HEK293 (cell line): ENCODE measurements around the gene ATCAY.

Experiments used
- BCL11A ChIP-seq: fragments of 450-650 bp; formaldehyde crosslinking; IDR thresholded peaks from 2 replicates; pipeline ENCODE4 v1.5.1; 2016; ENCODE audit warnings: low read depth, missing biosample characterization, missing genetic modification characterization
- GFI1B ChIP-seq: fragments of 450-650 bp; formaldehyde crosslinking; IDR thresholded peaks from 2 replicates; pipeline ENCODE4 v1.5.1; 2016; ENCODE audit warnings: missing biosample characterization, missing genetic modification characterization
- GLI4 ChIP-seq: fragments of 450-650 bp; formaldehyde crosslinking; IDR thresholded peaks from 2 replicates; pipeline ENCODE4 v1.5.1; 2016; ENCODE audit warnings: missing biosample characterization, missing genetic modification characterization
- IKZF3 ChIP-seq: fragments of 450-650 bp; IDR thresholded peaks from 2 replicates; pipeline ENCODE4 v1.5.0; 2018; ENCODE audit warnings: missing biosample characterization, mild to moderate bottlenecking, missing genetic modification characterization, moderate library complexity
- KLF16 ChIP-seq: fragments of 450-650 bp; formaldehyde crosslinking; IDR thresholded peaks from 2 replicates; pipeline ENCODE4 v1.5.1; 2017; ENCODE audit warnings: missing biosample characterization, missing genetic modification characterization
- KLF7 ChIP-seq: fragments of 450-650 bp; formaldehyde crosslinking; IDR thresholded peaks from 2 replicates; pipeline ENCODE4 v1.5.1; 2016; ENCODE audit warnings: missing biosample characterization, missing genetic modification characterization, borderline replicate concordance
- MYNN ChIP-seq: fragments of 450-650 bp; formaldehyde crosslinking; IDR thresholded peaks from 2 replicates; pipeline ENCODE4 v1.5.1; 2016; ENCODE audit warnings: missing biosample characterization, missing genetic modification characterization, borderline replicate concordance
- SP2 ChIP-seq: fragments of 450-650 bp; formaldehyde crosslinking; IDR thresholded peaks from 2 replicates; pipeline ENCODE4 v1.5.1; 2016; ENCODE audit warnings: missing biosample characterization, missing genetic modification characterization
- WT1 ChIP-seq: fragments of 450-650 bp; formaldehyde crosslinking; IDR thresholded peaks from 2 replicates; pipeline ENCODE4 v1.5.1; 2016; ENCODE audit warnings: missing biosample characterization, missing genetic modification characterization
- YY2 ChIP-seq: fragments of 450-650 bp; formaldehyde crosslinking; IDR thresholded peaks from 2 replicates; pipeline ENCODE4 v1.5.1; 2016; ENCODE audit warnings: missing biosample characterization, missing genetic modification characterization
- ZBTB1 ChIP-seq: fragments of 450-650 bp; formaldehyde crosslinking; IDR thresholded peaks from 2 replicates; pipeline ENCODE4 v1.5.1; 2016; ENCODE audit warnings: missing biosample characterization, missing genetic modification characterization
- ZEB2 ChIP-seq: fragments of 450-650 bp; formaldehyde crosslinking; IDR thresholded peaks from 2 replicates; pipeline ENCODE4 v1.5.1; 2016; ENCODE audit warnings: missing biosample characterization, missing genetic modification characterization
- ZIC2 ChIP-seq: fragments of 450-650 bp; formaldehyde crosslinking; IDR thresholded peaks from 2 replicates; pipeline ENCODE4 v1.5.1; 2016; ENCODE audit warnings: missing biosample characterization, missing genetic modification characterization
- ZNF114 ChIP-seq: fragments of 450-650 bp; formaldehyde crosslinking; IDR thresholded peaks from 2 replicates; pipeline ENCODE4 v1.5.0; 2017; ENCODE audit warnings: missing biosample characterization, missing genetic modification characterization
- ZNF2 ChIP-seq: fragments of 450-650 bp; formaldehyde crosslinking; IDR thresholded peaks from 2 replicates; pipeline ENCODE4 v1.5.1; 2016; ENCODE audit warnings: missing biosample characterization, missing genetic modification characterization
- ZNF211 ChIP-seq: fragments of 450-650 bp; formaldehyde crosslinking; IDR thresholded peaks from 2 replicates; pipeline ENCODE4 v1.5.1; 2016; ENCODE audit warnings: low read depth, missing biosample characterization, missing genetic modification characterization
- ZNF23 ChIP-seq: fragments of 450-650 bp; formaldehyde crosslinking; IDR thresholded peaks from 2 replicates; pipeline ENCODE4 v1.5.1; 2016; ENCODE audit warnings: missing biosample characterization, missing genetic modification characterization, borderline replicate concordance
- ZNF266 ChIP-seq: fragments of 450-650 bp; formaldehyde crosslinking; IDR thresholded peaks from 2 replicates; pipeline ENCODE4 v1.5.1; 2016; ENCODE audit warnings: missing biosample characterization, missing genetic modification characterization, low read depth
- ZNF292 ChIP-seq: fragments of 450-650 bp; formaldehyde crosslinking; IDR thresholded peaks from 2 replicates; pipeline ENCODE4 v1.5.1; 2016; ENCODE audit warnings: low read depth, missing biosample characterization, missing genetic modification characterization, borderline replicate concordance
- ZNF324 ChIP-seq: fragments of 450-650 bp; formaldehyde crosslinking; IDR thresholded peaks from 2 replicates; pipeline ENCODE4 v1.5.1; 2016; ENCODE audit warnings: missing biosample characterization, missing genetic modification characterization
- ZNF37A ChIP-seq: fragments of 450-650 bp; IDR thresholded peaks from 2 replicates; pipeline ENCODE4 v1.5.1; 2018; ENCODE audit warnings: missing biosample characterization, missing genetic modification characterization
- ZNF423 ChIP-seq: fragments of 450-650 bp; formaldehyde crosslinking; IDR thresholded peaks from 2 replicates; pipeline ENCODE4 v1.5.1; 2016; ENCODE audit warnings: missing biosample characterization, missing genetic modification characterization
- ZNF48 ChIP-seq: fragments of 450-650 bp; formaldehyde crosslinking; IDR thresholded peaks from 2 replicates; pipeline ENCODE4 v1.5.1; 2016; ENCODE audit warnings: missing biosample characterization, missing genetic modification characterization
- ZNF501 ChIP-seq: fragments of 450-650 bp; formaldehyde crosslinking; IDR thresholded peaks from 2 replicates; pipeline ENCODE4 v1.5.1; 2016; ENCODE audit warnings: missing biosample characterization, missing genetic modification characterization
- ZNF544 ChIP-seq: fragments of 450-650 bp; formaldehyde crosslinking; IDR thresholded peaks from 2 replicates; pipeline ENCODE4 v1.5.0; 2017; ENCODE audit warnings: missing biosample characterization, missing genetic modification characterization
- ZNF560 ChIP-seq: fragments of 450-650 bp; formaldehyde crosslinking; IDR thresholded peaks from 2 replicates; pipeline ENCODE4 v1.5.1; 2017; ENCODE audit warnings: missing biosample characterization, missing genetic modification characterization, borderline replicate concordance
- ZNF623 ChIP-seq: fragments of 450-650 bp; formaldehyde crosslinking; IDR thresholded peaks from 2 replicates; pipeline ENCODE4 v1.5.1; 2016; ENCODE audit warnings: missing biosample characterization, missing genetic modification characterization
- ZNF626 ChIP-seq: fragments of 450-650 bp; sonication (Bioruptor Pico); formaldehyde crosslinking; IDR thresholded peaks from 2 replicates; pipeline ENCODE4 v1.5.1; 2018; ENCODE audit warnings: missing biosample characterization, missing genetic modification characterization, inconsistent platforms
- ZNF629 ChIP-seq: fragments of 450-650 bp; formaldehyde crosslinking; IDR thresholded peaks from 2 replicates; pipeline ENCODE4 v1.5.1; 2017; ENCODE audit warnings: missing biosample characterization, missing genetic modification characterization
- ZNF776 ChIP-seq: fragments of 450-650 bp; formaldehyde crosslinking; IDR thresholded peaks from 2 replicates; pipeline ENCODE4 v1.5.0; 2017; ENCODE audit warnings: missing biosample characterization, missing genetic modification characterization, borderline replicate concordance
- ZNF785 ChIP-seq: fragments of 450-650 bp; formaldehyde crosslinking; IDR thresholded peaks from 2 replicates; pipeline ENCODE4 v1.5.1; 2016; ENCODE audit warnings: missing biosample characterization, missing genetic modification characterization
- TF ChIP-seq, protein P1 (sequence below): fragments of 450-650 bp; formaldehyde crosslinking; IDR thresholded peaks from 2 replicates; pipeline ENCODE4 v1.5.1; 2016; ENCODE audit warnings: missing biosample characterization, missing genetic modification characterization
- TF ChIP-seq, protein P2 (sequence below): fragments of 450-650 bp; formaldehyde crosslinking; IDR thresholded peaks from 2 replicates; pipeline ENCODE4 v1.5.1; 2016; ENCODE audit warnings: missing biosample characterization, missing genetic modification characterization
- TF ChIP-seq, protein P3 (sequence below): fragments of 450-650 bp; formaldehyde crosslinking; IDR thresholded peaks from 2 replicates; pipeline ENCODE4 v1.5.1; 2016; ENCODE audit warnings: missing biosample characterization, missing genetic modification characterization, borderline replicate concordance
- TF ChIP-seq, protein P4 (sequence below): fragments of 450-650 bp; formaldehyde crosslinking; IDR thresholded peaks from 2 replicates; pipeline ENCODE4 v1.5.1; 2016; ENCODE audit warnings: missing biosample characterization, missing genetic modification characterization
- TF ChIP-seq, protein P5 (sequence below): fragments of 450-650 bp; formaldehyde crosslinking; IDR thresholded peaks from 2 replicates; pipeline ENCODE4 v1.5.1; 2016; ENCODE audit warnings: missing biosample characterization, missing genetic modification characterization

The ATCAY gene

DNA sequence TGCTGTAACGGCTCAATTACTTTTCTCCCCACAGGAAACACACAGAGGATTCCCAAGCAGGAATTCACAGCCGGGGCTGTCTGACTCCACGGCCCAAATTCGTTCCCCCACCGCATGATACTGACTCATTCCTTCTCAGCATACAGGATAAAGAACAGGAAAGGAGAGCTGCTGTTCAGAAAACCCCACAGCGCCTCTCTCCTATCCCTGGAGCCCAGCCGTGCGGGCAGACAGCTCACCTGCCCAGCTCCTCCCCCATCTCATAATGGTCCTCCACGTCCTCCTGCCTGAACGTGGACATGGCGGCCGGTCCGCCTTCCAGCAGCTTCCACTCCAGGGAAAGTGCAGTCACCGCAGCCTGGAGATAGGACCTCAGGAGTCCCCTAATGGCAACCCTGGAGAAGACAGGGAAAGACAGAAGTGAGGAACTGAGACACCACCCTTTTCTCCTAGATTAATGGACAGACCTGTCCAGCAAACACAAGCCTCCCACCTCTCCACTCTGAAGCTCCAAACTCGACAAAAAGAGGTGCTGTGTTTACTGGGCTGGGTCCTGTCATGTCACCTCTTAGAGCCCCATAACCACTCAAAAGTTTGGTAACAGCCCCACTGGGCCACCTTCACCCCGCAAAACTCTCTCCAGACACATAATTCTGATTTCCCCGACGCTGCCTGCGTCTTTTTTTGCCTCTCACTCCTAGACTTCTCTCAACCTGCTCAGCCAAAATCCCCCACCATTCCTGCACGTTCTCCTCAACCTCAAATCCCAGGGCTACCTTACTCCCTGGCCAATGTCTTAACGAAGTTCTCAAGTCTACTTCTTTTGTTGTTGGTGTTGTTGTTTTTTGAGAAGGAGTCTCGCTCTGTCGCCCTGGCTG lies 89.2 kb downstream of the ATCAY start (continued):
- no peak for TF ChIP-seq WT1 (tag by site-specific recombination)
- TF ChIP-seq MYNN (tag by site-specific recombination), result no peak
- peak; percentile 30; the same call in 1 of the 2 replicates for TF ChIP-seq IKZF3 (tag by site-specific recombination)
- no peak for TF ChIP-seq ZNF560 (tag by site-specific recombination)
- TF ChIP-seq, protein P1, sequence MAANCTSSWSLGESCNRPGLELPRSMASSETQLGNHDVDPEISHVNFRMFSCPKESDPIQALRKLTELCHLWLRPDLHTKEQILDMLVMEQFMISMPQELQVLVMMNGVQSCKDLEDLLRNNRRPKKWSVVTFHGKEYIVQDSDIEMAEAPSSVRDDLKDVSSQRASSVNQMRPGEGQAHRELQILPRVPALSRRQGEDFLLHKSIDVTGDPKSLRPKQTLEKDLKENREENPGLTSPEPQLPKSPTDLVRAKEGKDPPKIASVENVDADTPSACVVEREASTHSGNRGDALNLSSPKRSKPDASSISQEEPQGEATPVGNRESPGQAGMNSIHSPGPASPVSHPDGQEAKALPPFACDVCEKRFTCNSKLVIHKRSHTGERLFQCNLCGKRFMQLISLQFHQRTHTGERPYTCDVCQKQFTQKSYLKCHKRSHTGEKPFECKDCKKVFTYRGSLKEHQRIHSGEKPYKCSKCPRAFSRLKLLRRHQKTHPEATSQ, result no peak
- TF ChIP-seq ZBTB1 (tag by site-specific recombination), result no peak
- TF ChIP-seq ZNF23, result no peak
- no peak for TF ChIP-seq ZNF629 (tag by site-specific recombination)
- no peak for TF ChIP-seq ZNF266 (tag by site-specific recombination)
- no peak for TF ChIP-seq ZNF785 (tag by site-specific recombination)
- TF ChIP-seq ZNF292, result no peak
- TF ChIP-seq BCL11A (tag by site-specific recombination), result no peak
- no peak for TF ChIP-seq GFI1B
- no peak for TF ChIP-seq KLF16 (tag by site-specific recombination)
- TF ChIP-seq ZNF776 (tag by site-specific recombination), result no peak
- TF ChIP-seq YY2 (tag by site-specific recombination), result no peak
- TF ChIP-seq ZNF501 (tag by site-specific recombination), result no peak
- TF ChIP-seq ZNF2 (tag by site-specific recombination), result no peak
- TF ChIP-seq SP2 (tag by site-specific recombination), result no peak
- TF ChIP-seq, protein P2, sequence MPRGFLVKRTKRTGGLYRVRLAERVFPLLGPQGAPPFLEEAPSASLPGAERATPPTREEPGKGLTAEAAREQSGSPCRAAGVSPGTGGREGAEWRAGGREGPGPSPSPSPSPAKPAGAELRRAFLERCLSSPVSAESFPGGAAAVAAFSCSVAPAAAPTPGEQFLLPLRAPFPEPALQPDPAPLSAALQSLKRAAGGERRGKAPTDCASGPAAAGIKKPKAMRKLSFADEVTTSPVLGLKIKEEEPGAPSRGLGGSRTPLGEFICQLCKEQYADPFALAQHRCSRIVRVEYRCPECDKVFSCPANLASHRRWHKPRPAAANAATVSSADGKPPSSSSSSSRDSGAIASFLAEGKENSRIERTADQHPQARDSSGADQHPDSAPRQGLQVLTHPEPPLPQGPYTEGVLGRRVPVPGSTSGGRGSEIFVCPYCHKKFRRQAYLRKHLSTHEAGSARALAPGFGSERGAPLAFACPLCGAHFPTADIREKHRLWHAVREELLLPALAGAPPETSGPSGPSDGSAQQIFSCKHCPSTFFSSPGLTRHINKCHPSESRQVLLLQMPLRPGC (tag by site-specific recombination), result no peak
- TF ChIP-seq ZIC2 (tag by site-specific recombination), result 0 out of 2 replicates have a peak, but pooled peaks have one; percentile 18
- no peak for TF ChIP-seq ZNF626 (tag by site-specific recombination)
- TF ChIP-seq ZNF114 (tag by site-specific recombination), result no peak
- TF ChIP-seq ZNF324 (tag by site-specific recombination), result no peak
- TF ChIP-seq, protein P3, sequence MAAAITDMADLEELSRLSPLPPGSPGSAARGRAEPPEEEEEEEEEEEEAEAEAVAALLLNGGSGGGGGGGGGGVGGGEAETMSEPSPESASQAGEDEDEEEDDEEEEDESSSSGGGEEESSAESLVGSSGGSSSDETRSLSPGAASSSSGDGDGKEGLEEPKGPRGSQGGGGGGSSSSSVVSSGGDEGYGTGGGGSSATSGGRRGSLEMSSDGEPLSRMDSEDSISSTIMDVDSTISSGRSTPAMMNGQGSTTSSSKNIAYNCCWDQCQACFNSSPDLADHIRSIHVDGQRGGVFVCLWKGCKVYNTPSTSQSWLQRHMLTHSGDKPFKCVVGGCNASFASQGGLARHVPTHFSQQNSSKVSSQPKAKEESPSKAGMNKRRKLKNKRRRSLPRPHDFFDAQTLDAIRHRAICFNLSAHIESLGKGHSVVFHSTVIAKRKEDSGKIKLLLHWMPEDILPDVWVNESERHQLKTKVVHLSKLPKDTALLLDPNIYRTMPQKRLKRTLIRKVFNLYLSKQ (tag by site-specific recombination), result no peak
- TF ChIP-seq, protein P4, sequence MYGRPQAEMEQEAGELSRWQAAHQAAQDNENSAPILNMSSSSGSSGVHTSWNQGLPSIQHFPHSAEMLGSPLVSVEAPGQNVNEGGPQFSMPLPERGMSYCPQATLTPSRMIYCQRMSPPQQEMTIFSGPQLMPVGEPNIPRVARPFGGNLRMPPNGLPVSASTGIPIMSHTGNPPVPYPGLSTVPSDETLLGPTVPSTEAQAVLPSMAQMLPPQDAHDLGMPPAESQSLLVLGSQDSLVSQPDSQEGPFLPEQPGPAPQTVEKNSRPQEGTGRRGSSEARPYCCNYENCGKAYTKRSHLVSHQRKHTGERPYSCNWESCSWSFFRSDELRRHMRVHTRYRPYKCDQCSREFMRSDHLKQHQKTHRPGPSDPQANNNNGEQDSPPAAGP (tag by site-specific recombination), result no peak
- TF ChIP-seq ZNF48 (tag by site-specific recombination), result no peak
- TF ChIP-seq GLI4 (tag by site-specific recombination), result no peak
- 0 out of 2 replicates have a peak, but pooled peaks have one; percentile 9 for TF ChIP-seq ZEB2
- TF ChIP-seq KLF7, result no peak
- TF ChIP-seq ZNF544 (tag by site-specific recombination), result no peak
- no peak for TF ChIP-seq ZNF37A
- TF ChIP-seq, protein P5, sequence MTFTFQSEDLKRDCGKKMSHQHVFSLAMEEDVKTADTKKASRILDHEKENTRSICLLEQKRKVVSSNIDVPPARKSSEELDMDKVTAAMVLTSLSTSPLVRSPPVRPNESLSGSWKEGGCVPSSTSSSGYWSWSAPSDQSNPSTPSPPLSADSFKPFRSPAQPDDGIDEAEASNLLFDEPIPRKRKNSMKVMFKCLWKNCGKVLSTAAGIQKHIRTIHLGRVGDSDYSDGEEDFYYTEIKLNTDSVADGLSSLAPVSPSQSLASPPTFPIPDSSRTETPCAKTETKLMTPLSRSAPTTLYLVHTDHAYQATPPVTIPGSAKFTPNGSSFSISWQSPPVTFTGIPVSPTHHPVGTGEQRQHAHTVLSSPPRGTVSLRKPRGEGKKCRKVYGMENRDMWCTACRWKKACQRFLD (tag by site-specific recombination), result no peak
- no peak for TF ChIP-seq ZNF423 (tag by site-specific recombination)
- TF ChIP-seq ZNF211, result no peak
- TF ChIP-seq ZNF623 (tag by site-specific recombination), result no peak
